Measurements from ENCODE around the gene DMAC2. TPM values are rescaled to one million over a fixed set of nuclear protein-coding genes. Genes with fewer than 3 reads are reported as not detected.

Gene DMAC2
- polyA plus RNA-seq, 1 of the 3 experiments (the other 2 are of a cell fraction) = 71.4 TPM

- Histone ChIP-seq H3K79me2 (ENCODE audit: insufficient read depth) (no peaks in the 10 kb centered on the region), H3K9me3 (no peaks in the 10 kb centered on the region), H3K9me2 (no peaks in the 10 kb centered on the region), H3K9ac (no peak overlapping the region), H3F3A (replicated peaks; ENCODE audit: insufficient read depth) (no peaks in the 10 kb centered on the region), H3K4me2 (no peak overlapping the region), H2AFZ (ENCODE audit: low read depth) (no peak overlapping the region), H3K36me3 (replicated peaks in 1 of 2; ENCODE audit: control insufficient read depth in 1 of 2, insufficient read depth in 2 of 2, low read length in 1 of 2) (peaks cover 3 to 26% of the 10 kb centered on the region in 2 experiments), H3K27me3 (ENCODE audit: insufficient read depth) (no peaks in the 10 kb centered on the region), H4K20me1 (ENCODE audit: insufficient read depth) (no peaks in the 10 kb centered on the region), H3K4me1 (ENCODE audit: control insufficient read depth in 1 of 2, insufficient read depth in 2 of 2, low read depth in 1 of 2, low read length in 1 of 2) (no peaks in the 10 kb centered on the region), H3K4me3 (ENCODE audit: low read depth in 2 of 2, low read length in 1 of 2) (no peak overlapping the region), H3K27ac (ENCODE audit: low read depth in 2 of 2, low read length in 1 of 2) (no peak overlapping the region)
- DNase-seq = no peak
- WGBS (ENCODE audit: low lambda C conversion rate) = 72% methylated on average over 7 of the region's 8 CpGs
- TF ChIP-seq NRF1 (IDR thresholded peaks at IDR 0.05; ENCODE audit: low read depth, low read length) (no peak), FOXM1 (IDR thresholded peaks at IDR 0.05; ENCODE audit: low read depth) (no peak), EZH2phosphoT487 (IDR thresholded peaks at IDR 0.05; ENCODE audit: borderline replicate concordance, low read depth) (no peak), ELF1 (IDR thresholded peaks at IDR 0.05) (no peak), GATA2 (CRISPR knock-in tag; IDR thresholded peaks at IDR 0.05) (no peak), EP300 (IDR thresholded peaks at IDR 0.05; ENCODE audit: borderline replicate concordance in 1 of 2, low read depth in 1 of 2, low read length in 1 of 2) (no peak), RCOR1 (IDR thresholded peaks at IDR 0.05; ENCODE audit: low read length) (no peak), ZBTB33 (IDR thresholded peaks at IDR 0.05; ENCODE audit: borderline replicate concordance, low read depth) (no peak), TAF1 (IDR thresholded peaks at IDR 0.05; ENCODE audit: borderline replicate concordance, low read depth, low read length) (no peak), MAX (IDR thresholded peaks at IDR 0.05; ENCODE audit: low read depth) (no peak), REST (IDR thresholded peaks at IDR 0.05; ENCODE audit: low read depth, low read length) (no peak)
- CTCF ChIA-PET = interaction anchor here (1.5 kb wide), 1 partner anchor 9 kb away, joined by 3 read pairs; no protein-coding TSS in a partner anchor
- POLR2A ChIA-PET = no interaction called here
Observed at GRCh38 chr19:41420101-41420880, 19.4 kb downstream of the DMAC2 start.
